Inferior parietal cortex (tissue), 1 donor: ENCODE data around the gene DPP9.
A peak's percentile ranks its signal among the peaks of the same experiment; 100 is the strongest.
"Not testable (repeated sequence)": the region's sequence is repeated elsewhere in the genome, so short reads cannot be mapped to it uniquely, and the experiment has no call there.

ENCODE experiments used
- DNase-seq: peaks from one replicate; pipeline ENCODE4 v3.0.0-alpha.2; 2016; ENCODE audit errors: extremely low spot score

The DPP9 gene

DNA sequence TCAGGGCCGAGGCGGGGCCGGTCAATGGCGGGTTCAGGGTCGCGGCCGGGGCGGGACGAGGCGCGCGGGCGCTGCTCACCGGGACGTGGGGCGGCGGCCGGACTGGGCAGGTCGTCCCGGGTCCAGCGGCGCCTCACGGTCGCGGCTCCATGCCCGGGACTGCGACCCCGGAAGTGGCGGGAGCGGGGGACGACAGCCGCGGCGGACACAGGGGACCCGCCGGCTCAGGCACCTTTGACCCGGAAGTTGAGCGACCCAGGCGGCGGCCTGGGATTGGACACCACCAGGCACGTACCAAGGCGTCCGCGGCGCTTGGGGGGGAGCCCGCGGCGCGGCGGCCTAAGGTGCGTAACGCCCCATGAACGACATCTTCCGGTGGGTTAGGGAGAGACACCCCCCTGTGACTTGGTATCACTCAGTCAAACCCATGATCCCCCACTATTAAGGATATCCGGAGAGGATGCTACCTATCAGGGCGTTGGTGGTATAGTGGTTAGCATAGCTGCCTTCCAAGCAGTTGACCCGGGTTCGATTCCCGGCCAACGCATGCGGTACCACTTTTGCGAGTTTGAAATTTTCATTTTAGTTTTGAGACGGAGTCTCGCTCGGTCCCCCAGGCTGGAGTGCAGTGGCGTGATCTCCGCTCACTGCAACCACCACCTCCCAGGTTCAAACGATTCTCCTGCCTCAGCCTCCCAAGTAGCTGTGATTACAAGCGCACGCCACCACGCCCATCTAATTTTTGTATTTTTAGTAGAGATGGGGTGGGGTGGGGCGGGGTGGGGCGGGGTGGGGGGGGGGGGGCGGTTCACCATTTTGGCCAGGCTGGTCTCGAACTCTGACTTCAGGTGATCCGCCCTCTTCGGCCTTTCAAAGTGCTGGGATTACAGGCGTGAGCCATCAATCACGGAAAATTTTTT is at the start of gene DPP9:
DPP9 (minus strand) TSS at position 248 of the 920 bp plus-strand sequence. CDS start 3,936 bp downstream, outside the sequence.
- peak; percentile 99 for DNase-seq

DNA sequence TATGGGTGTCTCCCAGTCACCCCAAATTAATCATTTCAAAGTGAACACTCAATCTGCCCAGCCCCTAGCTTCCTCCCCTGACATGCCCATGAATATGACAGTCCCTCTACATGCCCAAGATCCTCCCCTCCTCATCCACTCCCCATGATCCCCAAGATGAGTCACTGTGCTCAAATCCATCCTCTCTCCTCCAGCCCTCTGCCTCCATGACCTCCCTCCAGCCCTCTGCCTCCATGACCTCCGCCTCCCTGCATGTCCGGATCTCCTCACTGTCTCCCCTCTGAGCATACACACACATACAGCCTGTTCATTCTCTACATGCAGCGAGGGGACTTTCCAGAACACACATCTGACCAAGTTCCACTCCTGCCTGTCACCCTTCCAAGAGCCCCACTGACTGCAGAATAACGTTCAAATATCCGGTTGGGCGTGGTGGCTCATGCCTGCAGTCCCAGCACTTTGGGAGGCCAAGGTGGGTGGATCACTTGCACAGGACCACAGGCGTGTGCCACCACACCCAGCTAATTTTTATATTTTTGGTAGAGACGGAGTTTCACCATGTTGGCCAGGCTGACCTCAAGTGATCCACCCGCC is 49.5 kb upstream of the DPP9 start:
- no peak for DNase-seq

DNA sequence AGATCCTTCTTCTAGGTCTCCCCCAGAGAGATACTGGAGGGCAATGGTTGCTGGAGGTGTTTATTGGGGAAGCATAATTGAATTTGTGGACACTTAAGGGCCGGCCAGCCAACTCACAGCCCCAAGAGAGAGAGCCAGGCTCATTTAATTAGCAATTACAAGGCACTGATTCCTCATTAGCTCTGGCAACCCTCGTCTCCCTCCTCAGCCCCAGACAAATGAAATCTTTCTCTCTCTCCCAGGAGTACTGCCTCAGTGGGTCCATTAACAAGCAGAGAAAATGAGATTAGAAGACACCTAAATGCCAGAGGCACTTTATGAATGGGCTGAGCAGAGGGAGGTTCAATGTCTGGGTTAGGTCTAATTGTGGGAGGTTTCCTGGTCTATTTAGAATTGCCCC is 48.9 kb upstream of the DPP9 start:
- DNase-seq = no peak

DNA sequence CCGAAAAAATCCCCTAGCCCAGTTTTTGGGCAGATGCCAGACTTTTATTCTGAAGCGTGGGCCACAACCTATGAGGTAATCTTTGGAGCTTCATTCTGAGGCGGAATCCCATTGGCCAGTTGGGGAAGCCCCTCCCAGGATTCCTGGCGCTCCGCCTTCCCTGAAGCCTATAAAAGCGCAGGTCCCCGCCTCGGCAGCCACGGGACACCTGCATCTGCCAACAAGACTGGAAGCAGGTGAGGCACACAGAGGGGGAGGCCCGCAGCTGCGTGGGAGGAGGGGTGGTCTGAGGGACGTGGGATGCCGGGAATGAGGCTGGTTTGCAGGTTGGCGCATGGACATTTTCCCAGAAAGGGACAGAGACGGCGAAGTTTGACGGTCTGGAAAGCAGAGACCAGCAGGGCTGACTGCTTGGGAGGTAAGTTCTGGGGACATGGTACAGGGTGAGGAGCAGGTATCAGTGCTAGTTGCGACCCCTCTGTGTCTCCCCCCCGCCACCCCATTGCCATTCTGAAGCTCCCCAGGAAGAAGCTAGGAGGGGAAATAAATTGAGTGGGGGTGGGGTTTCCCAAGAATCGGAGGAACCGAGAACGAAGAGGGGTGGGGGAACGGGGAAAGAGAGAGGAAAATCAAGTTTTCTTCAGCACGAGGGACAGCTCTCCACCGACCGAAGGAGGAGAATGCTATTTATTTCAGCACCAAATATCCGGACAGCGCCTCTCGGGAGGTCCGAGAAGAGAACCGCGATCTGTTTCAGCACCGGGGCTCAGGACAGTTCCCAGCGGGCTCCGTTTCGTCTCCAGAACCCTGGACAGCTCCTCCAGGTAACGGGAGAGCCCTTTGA is 45.5 kb upstream of the DPP9 start:
- peak; percentile 76 for DNase-seq

DNA sequence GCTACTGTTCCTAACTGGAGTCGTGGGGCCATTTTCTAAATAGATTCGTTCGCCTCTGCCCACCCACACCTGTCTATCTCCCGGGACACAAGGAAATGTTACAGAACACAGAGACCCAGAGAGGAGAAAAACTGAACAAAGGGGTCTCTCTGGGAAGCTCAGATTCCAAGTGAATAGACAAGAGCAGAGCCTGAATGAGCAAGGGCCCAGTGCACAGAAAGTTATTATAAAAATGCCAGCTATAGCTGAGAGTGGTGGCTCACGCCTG is 40.7 kb upstream of the DPP9 start:
- no peak for DNase-seq

DNA sequence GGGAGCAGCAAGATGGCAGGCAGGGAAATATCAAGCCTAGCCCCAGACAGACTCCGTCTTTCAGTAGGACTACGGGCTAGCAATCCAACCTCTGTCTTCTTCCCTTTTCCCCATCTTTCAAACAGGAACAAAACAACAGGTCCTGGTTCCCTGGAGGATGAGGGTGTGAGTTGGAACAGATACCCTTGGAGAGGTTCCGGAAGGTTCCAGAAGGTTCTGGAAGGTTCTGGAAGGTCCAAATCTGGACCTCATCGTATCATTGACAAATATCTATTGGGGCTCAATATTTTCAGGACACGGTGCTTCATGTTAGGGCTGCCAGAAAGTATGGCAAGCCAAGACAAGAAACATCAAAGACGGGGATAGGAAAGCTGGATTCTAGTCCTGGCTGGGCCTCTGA is 39.4 kb upstream of the DPP9 start:
- DNase-seq = no peak

DNA sequence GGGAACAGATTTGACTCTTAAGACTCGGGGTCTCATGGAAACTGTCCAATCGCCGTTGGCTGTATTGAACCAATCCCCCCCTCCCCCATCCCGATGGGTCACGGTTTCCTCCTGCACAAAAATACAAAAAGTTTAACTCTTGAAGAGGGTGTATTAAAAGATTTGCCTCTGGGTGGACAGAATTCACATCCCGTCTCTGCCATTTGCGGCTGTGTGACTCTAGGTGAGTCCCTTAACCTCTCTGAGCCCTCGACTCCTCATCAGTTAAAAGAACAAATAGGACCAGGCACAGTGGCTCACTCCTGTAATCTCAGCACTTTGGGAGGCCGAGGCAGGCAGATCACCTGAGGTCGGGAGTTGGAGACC is 36.6 kb upstream of the DPP9 start:
- no peak for DNase-seq

DNA sequence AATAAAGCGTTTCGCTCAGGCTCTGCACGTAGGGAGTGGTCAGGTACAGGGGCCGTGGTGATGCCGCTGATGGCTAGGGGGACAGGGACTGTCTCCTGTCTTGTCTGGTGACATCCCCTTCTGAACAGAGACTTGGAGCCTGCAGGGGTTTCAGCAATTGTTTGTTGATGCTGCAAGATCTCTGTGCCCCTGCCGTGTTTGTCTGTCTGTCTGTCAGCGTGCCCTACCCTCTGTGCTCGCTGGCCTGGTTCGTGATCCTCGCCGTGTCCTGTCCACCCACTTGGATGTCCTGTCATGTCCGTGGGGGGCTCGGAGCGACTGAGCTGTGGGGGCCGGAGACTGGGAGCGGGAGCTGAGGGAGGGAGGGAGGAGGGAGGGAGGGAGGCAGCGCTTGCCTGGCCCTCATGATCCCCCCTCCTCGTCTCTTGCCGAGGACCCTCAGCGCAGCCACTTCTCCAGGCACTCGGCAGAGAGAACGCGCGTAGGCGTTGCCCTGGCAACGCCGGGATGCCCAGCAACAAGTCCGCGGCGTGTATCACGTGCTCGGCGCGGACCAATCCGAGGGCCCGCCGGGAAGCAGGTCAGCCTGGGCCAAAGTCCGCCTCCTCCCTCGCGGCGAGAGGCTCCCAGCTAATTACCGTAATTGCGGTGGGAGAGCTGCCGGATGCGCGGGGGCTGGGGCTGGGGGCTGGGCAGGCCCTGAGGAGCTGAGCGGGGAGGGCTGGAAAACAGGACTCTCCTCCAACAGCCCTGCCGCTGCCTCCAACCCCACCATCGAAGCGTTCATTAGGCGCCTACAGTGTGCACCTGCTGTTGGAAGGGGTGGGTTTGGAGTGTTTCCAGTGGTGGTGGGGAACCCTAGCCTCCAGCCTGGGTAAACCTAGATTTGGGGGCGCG is 36.0 kb upstream of the DPP9 start:
- peak; percentile 87 for DNase-seq

DNA sequence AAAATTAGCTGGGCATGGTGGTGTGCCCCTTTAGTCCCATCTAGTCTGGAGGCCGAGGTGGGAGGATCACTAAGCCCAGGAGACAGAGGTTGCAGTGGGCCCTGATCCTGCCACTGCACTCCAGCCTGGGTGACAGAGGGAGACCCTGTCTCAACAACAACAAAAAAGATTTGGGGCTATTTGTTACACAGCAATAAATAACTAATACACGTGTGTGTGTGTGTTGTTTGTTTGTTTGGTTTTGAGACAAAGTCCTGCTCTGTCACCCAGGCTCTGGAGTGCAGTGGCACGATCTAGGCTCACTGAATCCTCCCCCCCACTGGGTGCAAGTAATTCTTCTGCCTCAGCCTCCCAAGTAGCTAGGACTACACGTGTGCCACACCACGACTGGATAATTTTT is 35.0 kb upstream of the DPP9 start:
- no peak for DNase-seq

DNA sequence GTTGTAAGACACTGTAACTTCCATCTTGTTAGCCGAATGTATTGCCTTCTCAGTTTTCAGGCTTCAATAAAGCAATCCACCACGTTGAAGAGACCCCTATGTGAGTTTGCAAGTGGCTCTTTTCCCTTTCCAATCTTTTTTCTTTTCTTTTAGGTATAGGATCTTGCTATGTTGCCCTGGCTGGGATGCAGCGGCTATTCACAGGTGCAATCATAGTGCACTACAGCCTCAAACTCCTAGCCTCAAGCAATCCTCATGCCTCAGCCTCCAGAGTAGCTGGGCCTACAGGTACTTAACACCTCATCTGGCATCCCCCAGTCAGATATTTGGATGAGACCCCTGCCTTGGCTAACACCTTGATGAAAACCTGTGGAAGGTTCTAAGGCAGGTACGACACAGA is 34.4 kb upstream of the DPP9 start:
- no peak for DNase-seq

DNA sequence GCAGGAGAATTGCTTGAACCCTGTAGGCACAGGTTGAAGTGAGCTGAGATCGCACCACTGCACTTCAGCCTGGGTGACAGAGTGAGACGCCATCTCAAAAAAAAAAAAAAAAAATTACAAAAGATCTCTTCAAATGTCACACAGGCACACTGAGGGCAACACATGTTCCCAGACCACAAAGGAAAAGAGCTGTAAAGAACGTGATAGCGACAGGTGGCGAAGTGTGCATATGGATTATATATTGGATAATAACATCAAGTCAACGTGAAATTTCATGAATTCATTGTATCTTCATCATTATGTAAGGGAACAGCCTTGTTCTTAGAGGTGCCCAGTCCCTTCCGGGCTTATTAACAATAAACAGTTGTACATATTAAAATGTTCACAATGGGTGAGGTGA is 31.8 kb upstream of the DPP9 start:
- DNase-seq = no peak

DNA sequence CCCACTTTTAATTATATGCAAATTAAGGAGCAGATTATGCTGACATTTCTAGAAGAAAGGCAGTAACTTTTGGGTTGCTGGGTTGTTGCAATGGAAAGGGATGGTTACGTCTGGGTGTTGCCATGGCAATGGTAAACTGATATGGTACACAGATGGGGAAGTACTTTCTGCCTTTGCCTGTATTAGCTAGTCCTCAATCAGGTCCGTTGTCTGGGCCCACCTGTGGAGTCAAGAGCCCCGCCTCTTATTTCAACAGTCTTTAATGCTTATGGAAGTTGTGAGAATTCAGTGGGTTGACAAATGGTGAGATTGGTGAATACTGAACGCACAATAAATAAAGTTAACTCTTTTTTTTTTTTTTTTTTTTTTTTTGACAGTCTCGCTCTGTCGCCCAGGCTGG is 30.6 kb upstream of the DPP9 start:
- no peak for DNase-seq

DNA sequence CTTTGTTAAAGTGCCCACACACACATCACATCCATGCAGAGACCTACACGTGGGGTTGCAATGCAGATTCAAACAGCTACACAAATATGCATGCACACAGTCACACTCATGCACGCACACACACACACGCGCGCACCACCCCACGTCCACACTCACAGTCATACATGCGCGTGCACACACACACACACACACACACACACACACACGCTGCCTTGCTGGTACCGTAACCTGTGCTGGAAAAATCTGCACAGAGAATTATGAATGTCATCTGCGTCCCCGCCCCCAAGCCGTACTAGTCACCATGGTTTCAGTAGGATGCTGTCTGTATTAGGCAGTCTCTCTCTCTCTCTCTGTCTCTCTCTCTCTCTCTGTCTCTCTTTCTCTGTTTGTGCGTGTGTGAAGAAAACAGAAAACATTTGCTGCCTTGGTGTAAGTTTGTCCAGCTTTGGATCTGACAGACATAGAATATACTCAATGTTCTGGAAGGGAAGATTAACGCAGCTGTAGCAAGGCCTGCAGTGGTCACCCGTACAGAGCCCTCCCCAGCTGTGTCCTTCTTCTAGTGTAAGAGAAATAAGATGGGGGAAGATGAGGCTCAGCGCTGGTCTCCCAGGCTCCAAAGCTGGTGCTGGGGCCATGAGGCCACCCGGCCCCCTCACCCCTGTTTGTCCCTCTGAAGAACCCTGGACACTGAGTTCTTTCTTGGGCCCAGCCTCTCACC is 26.4 kb upstream of the DPP9 start:
- DNase-seq = peak; percentile 17

DNA sequence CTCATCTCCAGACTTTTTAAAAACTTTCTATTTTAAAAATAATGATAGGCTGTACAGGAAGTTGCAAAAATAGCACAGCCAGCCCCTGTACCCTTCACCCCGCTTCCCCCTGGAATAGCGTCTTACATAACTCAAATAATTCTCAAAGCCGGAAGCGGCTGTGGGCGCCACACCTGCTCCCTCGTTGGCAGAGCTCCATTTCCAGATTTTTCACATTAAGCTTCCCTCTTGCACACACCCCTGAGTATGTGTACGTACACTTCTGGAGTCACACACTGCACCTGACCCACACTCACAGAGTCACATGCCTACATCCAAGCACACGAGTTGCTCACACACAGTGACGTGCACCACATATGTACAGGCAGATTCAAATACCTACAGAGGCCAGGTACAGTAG is 24.9 kb upstream of the DPP9 start:
- peak; percentile 22 for DNase-seq

DNA sequence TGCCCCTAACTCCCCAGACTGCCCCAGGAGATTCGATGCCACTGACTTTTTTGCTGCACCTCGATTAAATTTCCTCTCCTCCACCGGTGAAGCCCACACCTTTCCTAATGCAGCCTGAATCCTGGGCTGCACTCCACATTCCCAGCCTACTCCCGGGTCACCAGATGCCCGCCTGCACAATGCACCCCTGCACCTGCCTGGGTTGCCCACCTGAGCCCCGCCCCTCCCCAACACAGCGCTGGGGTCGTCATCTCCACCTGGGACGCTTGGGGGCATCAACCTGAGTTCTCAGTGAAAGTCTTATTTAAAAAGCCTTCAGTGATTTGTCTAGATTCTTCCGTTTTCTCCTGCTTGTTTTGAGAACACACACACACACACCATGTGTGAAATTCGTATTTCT is 24.5 kb upstream of the DPP9 start:
- DNase-seq = no peak

DNA sequence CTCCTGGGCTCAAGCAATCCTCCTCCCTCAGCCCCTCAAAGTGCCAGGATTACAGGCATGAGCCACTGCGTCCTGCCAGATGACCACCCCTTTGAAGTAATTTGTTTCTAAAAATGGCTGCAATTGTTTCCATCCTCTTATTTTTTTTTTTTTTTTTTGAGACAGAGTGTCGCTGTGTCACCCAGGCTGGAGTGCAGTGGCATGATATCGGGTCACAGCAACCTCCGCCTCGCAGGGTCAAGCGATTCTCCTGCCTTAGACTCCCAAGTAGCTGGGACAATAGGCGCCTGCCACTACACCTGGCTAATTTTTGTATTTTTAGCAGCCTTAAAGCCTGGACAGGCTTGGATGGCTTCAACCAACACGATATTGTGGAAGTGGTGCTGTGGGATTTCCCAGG is 22.3 kb upstream of the DPP9 start:
- DNase-seq = no peak

DNA sequence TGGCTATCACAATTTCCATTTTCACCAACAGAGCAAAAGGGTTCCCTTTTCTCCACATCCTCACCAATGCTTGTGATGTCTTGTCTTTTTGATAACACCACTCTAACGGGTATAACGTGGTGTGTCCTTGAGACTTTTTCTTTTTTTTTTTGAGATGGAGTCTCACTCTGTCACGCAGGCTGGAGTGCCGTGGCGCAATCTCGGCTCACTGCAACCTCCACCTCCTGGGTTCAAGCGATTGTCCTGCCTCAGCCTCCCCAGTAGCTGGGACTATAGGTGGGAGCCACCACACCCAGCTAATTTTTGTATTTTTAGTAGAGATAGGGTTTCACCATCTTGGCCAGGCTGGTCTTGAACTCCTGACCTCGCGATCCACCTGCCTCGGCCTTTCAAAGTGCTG is 21.5 kb upstream of the DPP9 start:
- DNase-seq = not testable (repeated sequence)

DNA sequence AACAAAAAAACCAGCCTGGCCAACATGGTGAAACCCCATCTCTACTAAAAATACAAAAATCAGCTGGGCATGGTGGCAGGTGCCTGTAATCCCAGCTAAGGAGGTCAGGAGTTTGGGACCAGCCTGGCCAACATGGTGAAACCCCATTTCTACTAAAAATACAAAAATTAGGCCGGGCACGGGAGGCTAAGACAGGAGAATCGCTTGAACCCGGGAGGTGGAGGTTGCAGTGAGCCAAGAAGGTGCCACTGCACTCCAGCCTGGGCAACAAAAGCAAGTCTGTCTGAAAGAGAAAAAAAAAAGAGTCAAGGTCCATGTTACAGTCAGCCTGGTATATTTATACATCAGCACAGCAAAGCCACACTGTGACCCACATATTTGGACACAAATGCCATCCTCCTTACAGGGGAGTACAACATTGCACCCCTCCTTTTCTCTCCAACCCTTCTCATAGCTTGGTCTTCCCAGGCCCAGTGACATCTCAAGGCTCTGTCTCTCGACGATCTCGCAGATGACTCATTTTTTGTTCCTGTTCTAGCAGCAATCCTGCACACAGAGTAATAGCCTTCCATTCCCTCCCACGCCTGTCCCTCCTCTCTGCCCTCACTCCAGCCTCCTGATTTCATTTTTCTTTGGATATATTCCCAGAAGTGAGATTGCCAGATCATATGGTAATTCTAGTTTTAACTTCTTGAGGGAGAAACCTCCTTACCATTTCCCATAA is 21.0 kb upstream of the DPP9 start:
- peak; percentile 69 for DNase-seq

DNA sequence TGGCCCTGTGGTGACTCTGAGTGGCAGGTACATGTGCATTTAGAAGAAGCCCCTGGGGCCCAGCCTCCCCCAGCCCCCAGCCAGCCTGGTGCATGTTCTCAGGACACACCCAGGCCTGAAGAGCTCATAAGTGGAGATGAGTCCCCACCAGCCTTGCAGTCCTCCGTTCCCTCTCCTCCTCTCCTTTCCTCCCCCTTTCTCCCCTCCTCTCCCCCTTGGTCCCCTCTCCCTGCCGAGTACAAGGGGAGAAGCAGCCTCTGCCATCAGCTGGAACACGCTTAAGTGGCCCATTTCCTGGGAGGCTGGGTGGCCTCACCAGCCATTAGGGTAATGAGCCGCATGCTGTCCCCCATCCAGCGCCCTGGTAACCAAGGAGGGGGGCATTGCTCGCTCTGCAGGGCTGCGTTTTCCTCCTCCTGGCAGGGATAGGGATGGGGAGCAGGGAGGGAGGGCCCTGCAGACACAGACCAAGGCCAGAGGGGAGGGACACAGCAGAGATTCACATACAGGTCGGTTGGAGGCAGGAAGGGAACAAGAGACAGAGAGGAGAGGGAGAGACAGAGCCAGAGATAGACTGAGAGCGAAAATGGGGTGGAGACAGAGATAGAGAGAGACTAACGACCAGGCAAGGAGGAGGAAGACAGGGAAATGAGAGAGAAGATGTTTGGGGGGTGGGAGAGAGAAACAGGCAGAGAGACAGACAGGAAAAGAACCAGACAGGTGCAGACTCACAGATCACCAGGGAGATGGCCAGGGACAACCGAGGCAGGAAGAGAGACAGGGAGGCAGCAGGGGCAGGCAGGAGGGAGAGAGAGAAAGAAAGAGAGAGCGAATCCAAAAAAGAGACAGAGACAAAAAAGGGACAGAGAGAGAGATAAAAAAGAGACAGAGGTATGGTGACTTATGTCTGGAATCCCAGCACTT is 19.3 kb upstream of the DPP9 start:
- DNase-seq = no peak
